Panc1 (cell line): ENCODE results near the gene SPRN.

Source experiments
- POLR2AphosphoS5 ChIP-seq: IDR thresholded peaks from 2 replicates; pipeline ENCODE4 v1.6.1; 2012; ENCODE audit warnings: mild to moderate bottlenecking, low read depth, low read length, moderate library complexity
- TCF7L2 ChIP-seq: IDR thresholded peaks from 2 replicates; pipeline ENCODE4 v1.6.1; 2011; ENCODE audit warnings: mild to moderate bottlenecking, low read depth, low read length, inconsistent platforms
- TF ChIP-seq, protein P1 (sequence below): fragments of 450-650 bp; IDR thresholded peaks from 2 replicates; pipeline ENCODE4 v1.5.1; 2017; ENCODE audit warnings: mild to moderate bottlenecking

DNA sequence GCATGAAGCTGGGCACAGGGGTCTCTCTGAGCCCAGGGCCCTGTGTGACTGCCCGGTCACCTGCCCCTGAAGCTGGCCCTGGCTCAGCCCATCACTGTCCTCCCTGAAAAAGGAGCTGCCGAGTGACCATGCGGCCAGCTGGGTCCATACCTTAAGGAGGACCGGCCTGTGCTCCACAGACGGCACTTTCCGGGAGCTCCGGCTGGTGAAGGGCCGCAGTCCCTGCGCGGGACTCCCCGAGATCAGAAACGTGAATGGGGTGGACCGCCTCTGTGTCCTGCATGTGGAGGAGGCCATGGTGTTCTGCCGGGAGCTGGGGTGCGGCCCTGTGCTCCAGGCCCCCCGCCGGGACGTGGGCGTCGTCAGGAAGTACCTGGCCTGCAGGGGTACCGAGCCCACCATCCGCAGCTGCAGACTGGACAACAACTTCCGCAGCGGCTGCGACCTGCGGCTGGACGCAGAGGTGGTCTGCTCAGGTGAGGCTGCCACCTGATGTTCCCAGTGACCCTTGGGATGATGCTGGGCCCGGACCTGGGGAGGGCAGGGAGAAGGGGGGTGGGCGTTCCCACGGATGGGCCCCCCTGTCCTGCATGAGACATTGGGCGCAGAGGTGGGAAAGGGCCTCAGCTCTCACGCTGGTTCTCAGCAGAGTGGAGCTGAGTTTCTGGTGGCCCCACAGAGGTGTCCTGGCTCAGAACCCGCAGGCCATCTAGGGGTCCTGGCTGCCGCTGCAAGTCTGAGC is 32.8 kb upstream of the SPRN start:
- TF ChIP-seq, protein P1, sequence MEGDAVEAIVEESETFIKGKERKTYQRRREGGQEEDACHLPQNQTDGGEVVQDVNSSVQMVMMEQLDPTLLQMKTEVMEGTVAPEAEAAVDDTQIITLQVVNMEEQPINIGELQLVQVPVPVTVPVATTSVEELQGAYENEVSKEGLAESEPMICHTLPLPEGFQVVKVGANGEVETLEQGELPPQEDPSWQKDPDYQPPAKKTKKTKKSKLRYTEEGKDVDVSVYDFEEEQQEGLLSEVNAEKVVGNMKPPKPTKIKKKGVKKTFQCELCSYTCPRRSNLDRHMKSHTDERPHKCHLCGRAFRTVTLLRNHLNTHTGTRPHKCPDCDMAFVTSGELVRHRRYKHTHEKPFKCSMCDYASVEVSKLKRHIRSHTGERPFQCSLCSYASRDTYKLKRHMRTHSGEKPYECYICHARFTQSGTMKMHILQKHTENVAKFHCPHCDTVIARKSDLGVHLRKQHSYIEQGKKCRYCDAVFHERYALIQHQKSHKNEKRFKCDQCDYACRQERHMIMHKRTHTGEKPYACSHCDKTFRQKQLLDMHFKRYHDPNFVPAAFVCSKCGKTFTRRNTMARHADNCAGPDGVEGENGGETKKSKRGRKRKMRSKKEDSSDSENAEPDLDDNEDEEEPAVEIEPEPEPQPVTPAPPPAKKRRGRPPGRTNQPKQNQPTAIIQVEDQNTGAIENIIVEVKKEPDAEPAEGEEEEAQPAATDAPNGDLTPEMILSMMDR: no peak
- TF ChIP-seq TCF7L2: no peak
- TF ChIP-seq POLR2AphosphoS5: no peak
